Peyer's patch (tissue), 4 donors: ENCODE data around the gene ARID2.

ENCODE experiments used
- CTCF ChIP-seq, 6 experiments: fragments of 450-650 bp in 4 of 6; fragments of 200-600 bp in 2 of 6; sonication (generic) in 1 of 6; IDR thresholded peaks; one replicate each; pipeline ENCODE4 v1.5.1; 2017 to 2019; ENCODE audit warnings: antibody characterized with exemption in 6 of 6, mild to moderate bottlenecking in 3 of 6, moderate library complexity in 1 of 6
- POLR2A ChIP-seq, 2 donors: fragments of 450-650 bp; IDR thresholded peaks; one replicate each; pipeline ENCODE4 v1.5.1; 2017; ENCODE audit warnings: antibody characterized with exemption in 2 of 2, mild to moderate bottlenecking in 2 of 2, moderate library complexity in 2 of 2

GRCh38 chr12:45839917-45840316 is 110.4 kb downstream of the ARID2 start:
- TF ChIP-seq POLR2A (IDR thresholded peaks at IDR 0.05) (no peak), CTCF (IDR thresholded peaks at IDR 0.05) (no peak)
